Liver (tissue), 3 donors: ENCODE results near the gene RPL7L1.
"Not testable (repeated sequence)": the region's sequence is repeated elsewhere in the genome, so short reads cannot be mapped to it uniquely, and the experiment has no call there.

Source experiments
- ATF3 ChIP-seq: IDR thresholded peaks from 2 replicates; pipeline ENCODE4 v1.6.1; 2016; ENCODE audit warnings: antibody characterized with exemption
- EGR1 ChIP-seq, 2 donors: IDR thresholded peaks; 2 replicates each; pipeline ENCODE4 v1.6.1; 2016 to 2018; ENCODE audit warnings: antibody characterized with exemption in 2 of 2, low read depth in 2 of 2
- HNF4A ChIP-seq, 2 donors: conservative IDR thresholded peaks; 2 replicates each; pipeline ENCODE4 v1.6.1; 2016; ENCODE audit warnings: antibody characterized with exemption in 2 of 2, mild to moderate bottlenecking in 2 of 2
- HNF4G ChIP-seq: IDR thresholded peaks from 2 replicates; pipeline ENCODE4 v1.6.1; 2016; ENCODE audit warnings: antibody characterized with exemption
- RAD21 ChIP-seq, 2 donors: IDR thresholded peaks; 2 replicates each; pipeline ENCODE4 v1.6.1; 2016; ENCODE audit warnings: antibody characterized with exemption in 2 of 2, mild to moderate bottlenecking in 2 of 2
- SP1 ChIP-seq: IDR thresholded peaks from 2 replicates; pipeline ENCODE4 v1.6.1; 2018; ENCODE audit warnings: antibody characterized with exemption, mild to moderate bottlenecking
- TAF1 ChIP-seq: conservative IDR thresholded peaks from 2 replicates; pipeline ENCODE4 v1.6.1; 2016; ENCODE audit warnings: antibody characterized with exemption, mild to moderate bottlenecking
- ZBTB33 ChIP-seq: IDR thresholded peaks from 2 replicates; pipeline ENCODE4 v1.6.1; 2016; ENCODE audit warnings: antibody characterized with exemption
- TF ChIP-seq, protein P1 (sequence below): IDR thresholded peaks from 2 replicates; pipeline ENCODE4 v1.6.1; 2016; ENCODE audit warnings: antibody characterized with exemption
- TF ChIP-seq, protein P2 (sequence below): fragments of 150-350 bp; IDR thresholded peaks from 2 replicates; pipeline ENCODE4 v1.5.1; 2017; ENCODE audit warnings: improper control_type of control experiment, low read depth, low read length; ENCODE audit not compliant: missing input control
- donor health status: healthy.
- donor health status: healthy.

DNA sequence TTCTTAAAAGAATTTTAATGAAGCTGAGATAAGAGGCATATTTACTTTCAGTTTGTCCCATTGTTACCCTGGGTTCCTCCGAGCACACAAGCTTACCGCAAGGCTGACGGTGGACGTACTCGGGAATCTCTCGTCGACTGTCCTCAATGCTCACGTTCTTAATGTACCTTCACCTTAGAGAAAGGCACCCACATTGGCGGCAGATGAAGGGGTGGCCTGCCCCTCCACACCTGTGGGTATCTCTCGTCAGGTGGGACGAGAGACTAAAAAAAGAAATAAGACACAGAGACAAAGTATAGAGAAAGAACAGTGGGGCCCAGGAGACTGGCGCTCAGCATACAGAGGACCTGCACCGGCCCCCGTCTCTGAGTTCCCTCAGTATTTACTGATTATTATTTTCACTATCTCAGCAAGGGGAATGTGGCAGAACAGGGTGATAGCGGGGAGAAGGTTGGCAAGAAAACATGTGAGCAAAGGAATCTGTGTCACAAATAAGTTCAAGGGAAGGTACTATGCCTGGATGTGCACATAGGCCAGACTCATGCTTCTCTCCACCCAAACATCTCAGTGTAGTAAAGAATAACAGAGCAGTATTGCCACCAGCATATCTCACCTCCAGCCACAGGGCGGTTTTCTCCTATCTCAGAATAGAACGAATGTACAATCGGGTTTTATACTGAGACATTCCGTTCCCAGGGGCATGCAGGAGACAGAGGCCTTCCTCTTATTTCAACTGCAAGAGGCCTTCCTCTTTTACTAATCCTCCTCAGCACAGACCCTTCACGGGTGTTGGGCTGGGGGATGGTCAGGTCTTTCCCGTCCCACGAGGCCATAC lies 23.2 kb downstream of the RPL7L1 start:
- TF ChIP-seq, protein P1, sequence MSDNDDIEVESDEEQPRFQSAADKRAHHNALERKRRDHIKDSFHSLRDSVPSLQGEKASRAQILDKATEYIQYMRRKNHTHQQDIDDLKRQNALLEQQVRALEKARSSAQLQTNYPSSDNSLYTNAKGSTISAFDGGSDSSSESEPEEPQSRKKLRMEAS = not testable (repeated sequence)
- TF ChIP-seq, protein P2, sequence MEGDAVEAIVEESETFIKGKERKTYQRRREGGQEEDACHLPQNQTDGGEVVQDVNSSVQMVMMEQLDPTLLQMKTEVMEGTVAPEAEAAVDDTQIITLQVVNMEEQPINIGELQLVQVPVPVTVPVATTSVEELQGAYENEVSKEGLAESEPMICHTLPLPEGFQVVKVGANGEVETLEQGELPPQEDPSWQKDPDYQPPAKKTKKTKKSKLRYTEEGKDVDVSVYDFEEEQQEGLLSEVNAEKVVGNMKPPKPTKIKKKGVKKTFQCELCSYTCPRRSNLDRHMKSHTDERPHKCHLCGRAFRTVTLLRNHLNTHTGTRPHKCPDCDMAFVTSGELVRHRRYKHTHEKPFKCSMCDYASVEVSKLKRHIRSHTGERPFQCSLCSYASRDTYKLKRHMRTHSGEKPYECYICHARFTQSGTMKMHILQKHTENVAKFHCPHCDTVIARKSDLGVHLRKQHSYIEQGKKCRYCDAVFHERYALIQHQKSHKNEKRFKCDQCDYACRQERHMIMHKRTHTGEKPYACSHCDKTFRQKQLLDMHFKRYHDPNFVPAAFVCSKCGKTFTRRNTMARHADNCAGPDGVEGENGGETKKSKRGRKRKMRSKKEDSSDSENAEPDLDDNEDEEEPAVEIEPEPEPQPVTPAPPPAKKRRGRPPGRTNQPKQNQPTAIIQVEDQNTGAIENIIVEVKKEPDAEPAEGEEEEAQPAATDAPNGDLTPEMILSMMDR = not testable (repeated sequence)
- TF ChIP-seq RAD21 (IDR thresholded peaks at IDR 0.05); HNF4A (conservative IDR thresholded peaks at IDR 0.05); ATF3; ZBTB33; EGR1 (IDR thresholded peaks at IDR 0.05; ENCODE audit: low read depth in 2 of 2); SP1; HNF4G; TAF1: not testable (repeated sequence)
